ENCODE measurements around the gene SCGB3A1. TPM values are rescaled to one million over a fixed set of nuclear protein-coding genes. Genes with fewer than 3 reads are reported as not detected.

SCGB3A1 gene
- polyA plus RNA-seq, 1 donor (not counting 4 experiments of a cell fraction or from before 2014, with no cell fraction given) = not detected

DNA sequence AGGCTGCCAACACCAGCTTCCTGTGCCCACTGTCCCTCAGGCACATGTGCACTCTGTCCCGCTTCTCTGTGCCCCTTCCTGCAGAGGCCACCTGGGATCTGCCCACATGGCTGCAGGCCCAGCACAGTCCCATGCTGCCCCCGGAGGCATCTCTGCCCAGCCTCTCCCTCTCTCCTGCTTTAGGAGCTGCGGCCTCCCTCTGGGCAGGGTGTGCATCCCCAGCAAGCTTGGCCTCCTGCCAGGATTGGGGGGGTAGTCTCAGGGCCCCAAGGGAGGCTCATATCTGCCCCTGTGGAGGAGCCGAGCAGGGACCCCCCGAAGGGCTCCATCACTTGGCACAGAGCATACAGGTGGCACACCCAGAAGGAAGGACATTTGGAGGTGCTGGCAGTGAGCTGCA lies 33.3 kb upstream of the SCGB3A1 start:
- Histone ChIP-seq H3K9me1 (ENCODE audit: control insufficient read depth, extremely low read depth, insufficient read depth, low read length) (no peaks in the 10 kb centered on the region), H3K4me2 (ENCODE audit: control insufficient read depth, extremely low read depth, insufficient read depth, low read depth, low read length) (no peak overlapping the region), H2AFZ (ENCODE audit: control insufficient read depth, low read length) (no peak overlapping the region), H3K27me3 (ENCODE audit: control insufficient read depth, extremely low read depth, insufficient read depth, low read length) (peaks cover 18% of the 10 kb centered on the region), H4K20me1 (ENCODE audit: control insufficient read depth, extremely low read depth, insufficient read depth, low read length) (no peaks in the 10 kb centered on the region), H3K9ac (ENCODE audit: control insufficient read depth, extremely low read depth, insufficient read depth, low read length) (no peak overlapping the region), H3K4me3 (ENCODE audit: control insufficient read depth in 2 of 3, extremely low read depth in 1 of 3, insufficient read depth in 2 of 3, low read depth in 1 of 3, low read length in 3 of 3) (no peak overlapping the region), H3K79me2 (ENCODE audit: control insufficient read depth, insufficient read depth, low read length) (no peaks in the 10 kb centered on the region), H3K9me3 (ENCODE audit: control insufficient read depth, low read depth, low read length) (no peaks in the 10 kb centered on the region), H3K36me3 (ENCODE audit: control insufficient read depth in 2 of 2, extremely low read depth in 1 of 2, insufficient read depth in 2 of 2, low read length in 2 of 2) (no peaks in the 10 kb centered on the region), H3K4me1 (ENCODE audit: control insufficient read depth, extremely low read depth, insufficient read depth, low read length) (no peaks in the 10 kb centered on the region), H3K27ac (ENCODE audit: control insufficient read depth, insufficient read depth, low read length) (no peak overlapping the region)
- DNase-seq (ENCODE audit: low read depth, low spot score) (no peak), FAIRE-seq (no peak)
- TF ChIP-seq EZH2 (IDR thresholded peaks at IDR 0.05; ENCODE audit: low read length) = no peak
- TF ChIP-seq, protein P1, sequence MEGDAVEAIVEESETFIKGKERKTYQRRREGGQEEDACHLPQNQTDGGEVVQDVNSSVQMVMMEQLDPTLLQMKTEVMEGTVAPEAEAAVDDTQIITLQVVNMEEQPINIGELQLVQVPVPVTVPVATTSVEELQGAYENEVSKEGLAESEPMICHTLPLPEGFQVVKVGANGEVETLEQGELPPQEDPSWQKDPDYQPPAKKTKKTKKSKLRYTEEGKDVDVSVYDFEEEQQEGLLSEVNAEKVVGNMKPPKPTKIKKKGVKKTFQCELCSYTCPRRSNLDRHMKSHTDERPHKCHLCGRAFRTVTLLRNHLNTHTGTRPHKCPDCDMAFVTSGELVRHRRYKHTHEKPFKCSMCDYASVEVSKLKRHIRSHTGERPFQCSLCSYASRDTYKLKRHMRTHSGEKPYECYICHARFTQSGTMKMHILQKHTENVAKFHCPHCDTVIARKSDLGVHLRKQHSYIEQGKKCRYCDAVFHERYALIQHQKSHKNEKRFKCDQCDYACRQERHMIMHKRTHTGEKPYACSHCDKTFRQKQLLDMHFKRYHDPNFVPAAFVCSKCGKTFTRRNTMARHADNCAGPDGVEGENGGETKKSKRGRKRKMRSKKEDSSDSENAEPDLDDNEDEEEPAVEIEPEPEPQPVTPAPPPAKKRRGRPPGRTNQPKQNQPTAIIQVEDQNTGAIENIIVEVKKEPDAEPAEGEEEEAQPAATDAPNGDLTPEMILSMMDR (optimal IDR thresholded peaks at IDR 0.05 in 1 of 3, IDR thresholded peaks at IDR 0.05 in 1 of 3, conservative IDR thresholded peaks at IDR 0.05 in 1 of 3; ENCODE audit: extremely low read depth in 1 of 3, insufficient read depth in 2 of 3, low read length in 3 of 3) = no peak
- dilution Hi-C loops (cut with MboI; ENCODE audit: extremely low pct_ligation_motif_present, low sequenced_read_pairs) = no loop called here

- dilution Hi-C loops (cut with MboI; ENCODE audit: extremely low pct_ligation_motif_present, low sequenced_read_pairs) = no loop called here
- H3K9me3 ChIP-seq (ENCODE audit: control insufficient read depth, low read depth, low read length) = no peaks in the 10 kb centered on the region
- H3K9me1 ChIP-seq (ENCODE audit: control insufficient read depth, extremely low read depth, insufficient read depth, low read length) = no peaks in the 10 kb centered on the region
- TF ChIP-seq EZH2 (IDR thresholded peaks at IDR 0.05; ENCODE audit: low read length) = no peak
- TF ChIP-seq, protein P1 (optimal IDR thresholded peaks at IDR 0.05 in 1 of 3, IDR thresholded peaks at IDR 0.05 in 1 of 3, conservative IDR thresholded peaks at IDR 0.05 in 1 of 3; ENCODE audit: extremely low read depth in 1 of 3, insufficient read depth in 2 of 3, low read length in 3 of 3) = no peak
- H3K79me2 ChIP-seq (ENCODE audit: control insufficient read depth, insufficient read depth, low read length) = no peaks in the 10 kb centered on the region
- FAIRE-seq = no peak
- H3K4me2 ChIP-seq (ENCODE audit: control insufficient read depth, extremely low read depth, insufficient read depth, low read depth, low read length) = no peak overlapping the region
- DNase-seq (ENCODE audit: low read depth, low spot score) = no peak
- H3K27ac ChIP-seq (ENCODE audit: control insufficient read depth, insufficient read depth, low read length) = no peak overlapping the region
- peaks cover 24% of the 10 kb centered on the region for H3K27me3 ChIP-seq (ENCODE audit: control insufficient read depth, extremely low read depth, insufficient read depth, low read length)
- H4K20me1 ChIP-seq (ENCODE audit: control insufficient read depth, extremely low read depth, insufficient read depth, low read length) = no peaks in the 10 kb centered on the region
- H3K4me1 ChIP-seq (ENCODE audit: control insufficient read depth, extremely low read depth, insufficient read depth, low read length) = no peaks in the 10 kb centered on the region
- no peak overlapping the region for H2AFZ ChIP-seq (ENCODE audit: control insufficient read depth, low read length)
- H3K4me3 ChIP-seq (ENCODE audit: control insufficient read depth in 2 of 3, extremely low read depth in 1 of 3, insufficient read depth in 2 of 3, low read depth in 1 of 3, low read length in 3 of 3) = no peak overlapping the region
- H3K36me3 ChIP-seq (ENCODE audit: control insufficient read depth in 2 of 2, extremely low read depth in 1 of 2, insufficient read depth in 2 of 2, low read length in 2 of 2) = no peaks in the 10 kb centered on the region
- no peak overlapping the region for H3K9ac ChIP-seq (ENCODE audit: control insufficient read depth, extremely low read depth, insufficient read depth, low read length)
Measured at GRCh38 chr5:180623844-180624243, 32.5 kb upstream of the SCGB3A1 start.
